ENCODE data around the gene TYMS.
A peak's percentile ranks its signal among the peaks of the same experiment; 100 is the strongest.

The TYMS gene

DNA sequence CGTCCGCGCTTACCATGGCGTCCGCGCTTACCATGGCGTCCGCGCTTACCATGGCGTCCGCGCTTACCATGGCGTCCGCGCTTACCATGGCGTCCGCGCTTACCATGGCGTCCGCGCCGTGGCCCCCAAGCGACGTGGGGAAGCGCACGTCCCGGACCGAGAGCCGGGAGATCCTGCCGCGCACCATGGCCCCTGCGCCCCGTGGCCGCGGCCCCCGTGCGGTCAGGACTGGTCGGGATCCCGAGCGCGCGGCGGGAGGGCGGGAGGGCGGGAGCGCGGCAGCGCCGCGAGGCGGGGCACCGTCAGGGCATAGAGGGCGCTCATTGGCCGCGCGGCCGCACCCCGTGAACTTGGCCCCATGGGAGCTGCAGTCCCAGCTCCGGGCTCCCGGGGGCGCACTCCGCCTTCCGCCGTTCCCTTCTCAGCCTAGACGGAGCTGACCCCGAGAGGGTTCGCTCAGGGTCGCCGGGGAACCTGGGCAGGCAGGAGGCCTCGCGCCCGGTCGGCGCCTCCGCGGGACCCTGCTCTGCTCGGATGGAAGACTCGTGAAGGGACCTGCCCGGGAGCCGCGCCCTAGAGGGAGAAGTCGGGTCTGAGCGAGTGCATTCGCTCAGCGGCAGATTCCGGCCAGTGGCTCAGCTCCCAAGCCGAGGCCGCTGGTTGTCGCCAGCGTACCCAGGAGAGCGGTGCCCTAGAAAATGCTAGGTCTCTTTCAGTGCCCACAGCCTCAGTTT lies 55.1 kb downstream of the TYMS start, which contains the start of gene ENOSF1:
Gene ENOSF1, minus strand, starts transcription at position 230 of the 734 bp plus-strand sequence. Its CDS starts 43 bp downstream, at position 187.
- peak; percentile 85 to 96 (median 94) for DNase-seq

GRCh38 chr18:713135-713490 lies 55.7 kb downstream of the TYMS start:
- no peak for DNase-seq

GRCh38 chr18:715626-716025 lies 58.2 kb downstream of the TYMS start:
- peak; percentile 4 to 50 (median 33) for DNase-seq

DNA sequence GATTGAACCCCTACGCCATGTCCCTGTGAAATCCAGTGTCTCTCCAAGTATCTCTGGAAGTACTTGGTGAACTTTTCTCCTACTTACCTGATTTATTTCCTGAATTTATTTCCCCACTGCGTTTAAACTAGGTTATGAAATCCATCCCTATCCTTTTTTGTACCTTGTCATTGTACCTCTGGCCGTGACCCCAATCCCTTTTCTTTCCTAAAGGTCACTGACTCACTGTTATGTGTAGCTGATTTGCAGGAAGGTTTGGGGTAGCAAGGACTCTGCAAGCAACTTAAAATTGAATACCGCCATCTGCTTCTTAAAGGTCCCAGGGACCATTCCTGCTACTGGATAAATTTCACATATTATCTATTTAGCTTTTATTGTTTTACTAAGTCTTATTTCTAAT lies 59.5 kb downstream of the TYMS start:
- no peak for DNase-seq
